ENCODE results near the gene CCL19.

CCL19 gene

GRCh38 chr9:34662526-34663302, 28.4 kb downstream of the CCL19 start, which contains the start of gene CCL27:
Gene CCL27, minus strand, starts transcription at chr9:34662657. Its CDS starts 24 bp downstream, at chr9:34662633.
- no peak for DNase-seq (ENCODE audit: low spot score)

GRCh38 chr9:34659592-34660253, 31.4 kb downstream of the CCL19 start:
- DNase-seq (ENCODE audit: low spot score), result no peak

- DNase-seq (ENCODE audit: low spot score), result no peak
Measured at GRCh38 chr9:34658461-34658860, 32.6 kb downstream of the CCL19 start.

- DNase-seq (ENCODE audit: low spot score), result no peak
Measured at GRCh38 chr9:34656992-34657391, 34.1 kb downstream of the CCL19 start.

GRCh38 chr9:34655394-34655793, 35.7 kb downstream of the CCL19 start:
- no peak for DNase-seq (ENCODE audit: low spot score)

GRCh38 chr9:34654323-34655051, 36.6 kb downstream of the CCL19 start:
- DNase-seq (ENCODE audit: low spot score), result peak; percentile 89

GRCh38 chr9:34653151-34654072, 37.7 kb downstream of the CCL19 start:
- no peak for DNase-seq (ENCODE audit: low spot score)

GRCh38 chr9:34652602-34653000, 38.5 kb downstream of the CCL19 start:
- no peak for DNase-seq (ENCODE audit: low spot score)

GRCh38 chr9:34651876-34652601, 39.0 kb downstream of the CCL19 start, which contains the start of gene IL11RA:
Gene IL11RA, plus strand, starts transcription at chr9:34652185. Its CDS starts 3,033 bp downstream, at chr9:34655218.
- DNase-seq (ENCODE audit: low spot score), result peak; percentile 91

GRCh38 chr9:34651321-34651720, 39.8 kb downstream of the CCL19 start:
- peak; percentile 9 for DNase-seq (ENCODE audit: low spot score)

GRCh38 chr9:34650816-34651215, 40.3 kb downstream of the CCL19 start:
- DNase-seq (ENCODE audit: low spot score), result peak; percentile 56

GRCh38 chr9:34648673-34649072, 42.4 kb downstream of the CCL19 start:
- DNase-seq (ENCODE audit: low spot score), result no peak

GRCh38 chr9:34647651-34648050, 43.4 kb downstream of the CCL19 start:
- DNase-seq (ENCODE audit: low spot score), result no peak

GRCh38 chr9:34647084-34647403, 44.0 kb downstream of the CCL19 start:
- DNase-seq (ENCODE audit: low spot score), result no peak

GRCh38 chr9:34646211-34647083, 44.6 kb downstream of the CCL19 start, which contains the start of gene GALT:
Gene GALT, plus strand, starts transcription at chr9:34646675. Its CDS starts 30 bp downstream, at chr9:34646705.
- DNase-seq (ENCODE audit: low spot score), result peak; percentile 91

GRCh38 chr9:34644766-34645314, 46.2 kb downstream of the CCL19 start:
- no peak for DNase-seq (ENCODE audit: low spot score)

- no peak for DNase-seq (ENCODE audit: low spot score)
Measured at GRCh38 chr9:34642679-34643078, 48.4 kb downstream of the CCL19 start.
